A673 (cell line): ENCODE data around the gene SMARCAD1.

Source experiments
- EZH2 ChIP-seq: fragments of 200-600 bp; sonication (generic); IDR thresholded peaks from 2 replicates; pipeline ENCODE4 v1.6.1; 2017; ENCODE audit warnings: borderline replicate concordance, low read depth, mild to moderate bottlenecking, mixed read lengths, antibody characterized with exemption, low read length; ENCODE audit not compliant: poor library complexity, severe bottlenecking
- TF ChIP-seq, protein P1 (sequence below): fragments of 300-800, 200-600 bp; sonication (generic); conservative IDR thresholded peaks from 2 replicates; pipeline ENCODE4 v1.5.1; 2017; ENCODE audit warnings: low read depth, mild to moderate bottlenecking, antibody characterized with exemption, low read length, moderate library complexity, mixed read lengths

- no peak for TF ChIP-seq EZH2
- TF ChIP-seq, protein P1, sequence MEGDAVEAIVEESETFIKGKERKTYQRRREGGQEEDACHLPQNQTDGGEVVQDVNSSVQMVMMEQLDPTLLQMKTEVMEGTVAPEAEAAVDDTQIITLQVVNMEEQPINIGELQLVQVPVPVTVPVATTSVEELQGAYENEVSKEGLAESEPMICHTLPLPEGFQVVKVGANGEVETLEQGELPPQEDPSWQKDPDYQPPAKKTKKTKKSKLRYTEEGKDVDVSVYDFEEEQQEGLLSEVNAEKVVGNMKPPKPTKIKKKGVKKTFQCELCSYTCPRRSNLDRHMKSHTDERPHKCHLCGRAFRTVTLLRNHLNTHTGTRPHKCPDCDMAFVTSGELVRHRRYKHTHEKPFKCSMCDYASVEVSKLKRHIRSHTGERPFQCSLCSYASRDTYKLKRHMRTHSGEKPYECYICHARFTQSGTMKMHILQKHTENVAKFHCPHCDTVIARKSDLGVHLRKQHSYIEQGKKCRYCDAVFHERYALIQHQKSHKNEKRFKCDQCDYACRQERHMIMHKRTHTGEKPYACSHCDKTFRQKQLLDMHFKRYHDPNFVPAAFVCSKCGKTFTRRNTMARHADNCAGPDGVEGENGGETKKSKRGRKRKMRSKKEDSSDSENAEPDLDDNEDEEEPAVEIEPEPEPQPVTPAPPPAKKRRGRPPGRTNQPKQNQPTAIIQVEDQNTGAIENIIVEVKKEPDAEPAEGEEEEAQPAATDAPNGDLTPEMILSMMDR = no peak
These were observed 54.7 kb downstream of the SMARCAD1 start for GRCh38 chr4:94262163-94263016.
